OCI-LY7 (cell line): ENCODE results near the gene PPP1R3G.

Source experiments
- CTCF ChIP-seq: fragments of 200-600 bp; sonication (generic); conservative IDR thresholded peaks from 2 replicates; pipeline ENCODE4 v1.5.1; 2014; ENCODE audit warnings: mild to moderate bottlenecking, antibody characterized with exemption, low read length, moderate library complexity, mixed read lengths
- EZH2phosphoT487 ChIP-seq: fragments of 200-600 bp; sonication (generic); IDR thresholded peaks from 2 replicates; pipeline ENCODE4 v1.6.1; 2018; ENCODE audit warnings: low read depth, borderline replicate concordance, mild to moderate bottlenecking, mixed run types, antibody characterized with exemption, low read length, moderate library complexity, mixed read lengths

GRCh38 chr6:5084360-5084780 lies 771 bp upstream of the PPP1R3G start:
- TF ChIP-seq CTCF (no peak), EZH2phosphoT487 (no peak)
